ENCODE data around the gene ELOVL5.

DNA sequence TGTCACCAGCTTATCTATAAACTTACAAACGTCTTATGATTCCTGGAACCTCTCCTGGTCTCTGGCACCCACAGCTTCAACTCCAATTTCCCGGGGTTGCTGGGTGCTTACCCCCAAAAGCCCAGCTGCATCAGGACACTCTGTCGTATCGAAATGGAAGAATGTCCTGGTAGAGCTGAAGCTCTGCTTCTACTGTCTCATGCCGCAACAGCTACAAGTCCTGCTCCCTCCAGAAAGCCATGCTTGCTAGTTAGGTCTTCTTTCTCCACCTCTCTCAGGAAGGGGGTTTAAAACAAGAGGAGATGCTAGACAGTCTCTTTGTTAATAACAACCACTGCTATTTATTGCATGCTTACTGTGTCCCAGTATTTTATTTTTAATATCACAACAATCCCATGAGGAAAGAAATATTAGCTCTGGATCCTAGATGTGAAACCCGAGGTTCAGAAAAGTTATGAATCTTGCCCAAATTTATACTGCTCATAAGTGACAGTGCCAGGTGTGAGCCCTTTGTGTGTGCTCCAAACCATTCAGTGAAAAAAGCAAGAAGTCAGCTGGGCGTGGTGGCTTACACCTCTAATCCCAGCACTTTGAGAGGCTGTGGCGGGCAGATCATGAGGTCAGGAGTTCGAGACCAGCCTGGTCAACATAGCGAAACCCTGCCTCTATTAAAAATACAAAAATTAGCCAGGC, 117.8 kb downstream of the ELOVL5 start:
- TF ChIP-seq, protein P1, sequence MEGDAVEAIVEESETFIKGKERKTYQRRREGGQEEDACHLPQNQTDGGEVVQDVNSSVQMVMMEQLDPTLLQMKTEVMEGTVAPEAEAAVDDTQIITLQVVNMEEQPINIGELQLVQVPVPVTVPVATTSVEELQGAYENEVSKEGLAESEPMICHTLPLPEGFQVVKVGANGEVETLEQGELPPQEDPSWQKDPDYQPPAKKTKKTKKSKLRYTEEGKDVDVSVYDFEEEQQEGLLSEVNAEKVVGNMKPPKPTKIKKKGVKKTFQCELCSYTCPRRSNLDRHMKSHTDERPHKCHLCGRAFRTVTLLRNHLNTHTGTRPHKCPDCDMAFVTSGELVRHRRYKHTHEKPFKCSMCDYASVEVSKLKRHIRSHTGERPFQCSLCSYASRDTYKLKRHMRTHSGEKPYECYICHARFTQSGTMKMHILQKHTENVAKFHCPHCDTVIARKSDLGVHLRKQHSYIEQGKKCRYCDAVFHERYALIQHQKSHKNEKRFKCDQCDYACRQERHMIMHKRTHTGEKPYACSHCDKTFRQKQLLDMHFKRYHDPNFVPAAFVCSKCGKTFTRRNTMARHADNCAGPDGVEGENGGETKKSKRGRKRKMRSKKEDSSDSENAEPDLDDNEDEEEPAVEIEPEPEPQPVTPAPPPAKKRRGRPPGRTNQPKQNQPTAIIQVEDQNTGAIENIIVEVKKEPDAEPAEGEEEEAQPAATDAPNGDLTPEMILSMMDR (IDR thresholded peaks at IDR 0.05; ENCODE audit: low read length): no peak
- no peak for TF ChIP-seq EZH2phosphoT487 (IDR thresholded peaks at IDR 0.05; ENCODE audit: low read length)
- no peak for TF ChIP-seq EZH2 (optimal IDR thresholded peaks at IDR 0.05; ENCODE audit: low read depth, low read length)

Data from MM.1S (cell line).